GM10847 (cell line): ENCODE measurements around the gene CILP2.

Experiments used
- POLR2A ChIP-seq: IDR thresholded peaks from 2 replicates; pipeline ENCODE4 v1.6.1; 2011; ENCODE audit not compliant: insufficient read length; ENCODE audit errors: extremely low read depth

The CILP2 gene

GRCh38 chr19:19554074-19555023 lies 16.3 kb downstream of the CILP2 start:
- no peak for TF ChIP-seq POLR2A

GRCh38 chr19:19558055-19558454 lies 20.0 kb downstream of the CILP2 start:
- no peak for TF ChIP-seq POLR2A

- TF ChIP-seq POLR2A, result no peak
These were observed 20.6 kb downstream of the CILP2 start for GRCh38 chr19:19558636-19559035.

- TF ChIP-seq POLR2A, result no peak
These were observed 21.9 kb downstream of the CILP2 start for GRCh38 chr19:19559931-19560330.

GRCh38 chr19:19561946-19562664 lies 24.0 kb downstream of the CILP2 start:
- no peak for TF ChIP-seq POLR2A

GRCh38 chr19:19562665-19563347 lies 24.7 kb downstream of the CILP2 start:
- no peak for TF ChIP-seq POLR2A

GRCh38 chr19:19563348-19563848 lies 25.3 kb downstream of the CILP2 start:
- TF ChIP-seq POLR2A, result no peak

GRCh38 chr19:19566306-19566705 lies 28.2 kb downstream of the CILP2 start:
- no peak for TF ChIP-seq POLR2A

- TF ChIP-seq POLR2A, result no peak
These were observed 29.3 kb downstream of the CILP2 start for GRCh38 chr19:19567391-19567790.

- no peak for TF ChIP-seq POLR2A
These were observed 31.0 kb downstream of the CILP2 start for GRCh38 chr19:19568802-19569756.

GRCh38 chr19:19570571-19570970 lies 32.5 kb downstream of the CILP2 start:
- TF ChIP-seq POLR2A, result no peak

GRCh38 chr19:19571071-19571786 lies 33.2 kb downstream of the CILP2 start:
- TF ChIP-seq POLR2A, result no peak

GRCh38 chr19:19575411-19575810 lies 37.3 kb downstream of the CILP2 start:
- TF ChIP-seq POLR2A, result no peak

GRCh38 chr19:19578252-19578651 lies 40.2 kb downstream of the CILP2 start:
- no peak for TF ChIP-seq POLR2A
